Measurements from ENCODE around the gene TBC1D10A.

GRCh38 chr22:30244641-30245040, 82.1 kb downstream of the TBC1D10A start:
- no peak for TF ChIP-seq EZH2 (IDR thresholded peaks at IDR 0.05; ENCODE audit: low read length, missing control alignments)
- TF ChIP-seq CTCF (conservative IDR thresholded peaks at IDR 0.05 in 1 of 2, IDR thresholded peaks at IDR 0.05 in 1 of 2; ENCODE audit: low read depth in 1 of 2, low read length in 2 of 2), result no peak
